Islet precursor cell (in vitro differentiated cells): ENCODE measurements around the gene VSTM2L.

Experiments used
- DNase-seq: peaks from one replicate; pipeline ENCODE4 v3.0.0-alpha.2; 2018

VSTM2L gene

GRCh38 chr20:37920679-37921322, 17.9 kb downstream of the VSTM2L start:
- DNase-seq: no peak

GRCh38 chr20:37921341-37921929, 18.5 kb downstream of the VSTM2L start:
- DNase-seq: no peak

GRCh38 chr20:37922016-37922415, 19.1 kb downstream of the VSTM2L start:
- DNase-seq: no peak

DNA sequence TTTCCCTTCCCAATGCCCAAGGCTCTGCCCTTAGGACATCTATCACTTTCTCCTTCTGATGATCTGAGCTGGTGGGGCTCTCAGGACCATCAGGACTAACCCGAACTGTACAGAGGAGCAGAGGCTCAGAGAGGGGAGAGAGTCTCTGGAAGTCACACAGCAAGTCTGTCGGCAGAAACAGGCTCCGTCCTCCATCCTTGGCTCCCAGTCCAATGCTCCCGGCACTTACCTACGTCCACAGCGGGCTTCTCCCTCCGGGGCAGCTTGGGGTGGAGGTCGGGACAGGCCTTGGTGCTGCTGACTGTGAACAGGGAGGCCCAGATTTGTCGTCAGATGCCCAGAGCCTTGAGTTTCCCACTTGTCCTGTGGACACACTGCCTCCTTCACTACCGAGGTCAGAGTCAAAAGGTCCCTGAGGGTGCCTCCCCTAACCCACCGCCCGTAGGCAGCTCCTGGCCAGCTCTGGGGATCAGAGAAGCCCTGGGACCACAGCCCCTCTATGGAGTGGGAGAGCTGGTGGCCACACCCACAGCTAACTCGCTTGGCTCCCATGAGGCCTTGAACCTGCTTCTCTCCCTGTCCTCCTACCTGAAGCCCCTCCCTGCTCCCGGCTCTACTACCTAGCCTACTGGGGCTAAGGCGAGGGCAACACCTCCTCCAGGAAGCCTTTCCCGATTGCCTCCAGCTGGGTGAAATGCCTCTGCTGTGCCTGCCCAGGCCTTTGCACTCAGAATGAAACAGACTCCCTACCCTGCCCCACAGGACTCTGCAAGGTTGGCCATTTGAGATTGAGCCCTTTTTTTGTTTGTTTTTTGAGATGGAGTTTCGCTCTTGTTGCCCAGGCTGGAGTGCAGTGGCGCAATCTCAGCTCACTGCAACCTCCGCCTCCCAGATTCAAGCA, 22.6 kb downstream of the VSTM2L start:
- no peak for DNase-seq

- no peak for DNase-seq
Observed at GRCh38 chr20:37926612-37927011, 23.7 kb downstream of the VSTM2L start.

DNA sequence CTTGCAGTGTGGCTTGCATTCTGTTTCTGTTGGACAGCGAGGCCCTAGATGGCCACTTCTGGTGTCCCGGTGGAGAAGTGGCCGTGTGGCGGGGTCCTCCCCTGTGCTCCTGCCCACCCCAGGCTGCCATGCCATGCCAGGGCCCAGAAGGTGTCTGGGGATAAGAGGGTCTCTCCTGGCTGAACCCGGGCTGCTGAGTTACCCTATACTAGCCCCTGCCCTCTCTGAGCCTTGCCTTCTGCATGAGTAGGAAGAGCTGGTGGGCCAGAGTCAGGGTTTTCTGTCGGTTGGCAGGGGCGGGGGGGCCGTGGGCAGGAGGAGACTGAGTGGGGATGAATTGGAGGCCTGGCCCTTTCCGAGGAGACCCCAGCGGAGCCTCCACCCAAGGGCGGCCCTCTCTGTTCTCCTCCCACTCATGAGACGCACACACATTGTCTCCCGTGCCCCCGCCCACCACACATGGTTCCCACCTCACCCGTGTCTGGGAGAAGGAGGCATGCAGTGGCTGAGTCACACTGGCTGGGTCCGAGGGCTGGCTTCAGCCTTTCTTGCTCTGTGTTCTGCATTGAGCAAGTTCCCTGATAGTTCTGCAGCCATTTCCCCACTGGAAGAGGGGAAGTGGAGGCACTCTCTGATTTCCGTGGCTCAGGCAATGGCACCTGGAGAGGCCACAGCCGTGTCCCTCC, 24.6 kb downstream of the VSTM2L start:
- DNase-seq: no peak

- no peak for DNase-seq
Observed at GRCh38 chr20:37928996-37929682, 26.2 kb downstream of the VSTM2L start.

DNA sequence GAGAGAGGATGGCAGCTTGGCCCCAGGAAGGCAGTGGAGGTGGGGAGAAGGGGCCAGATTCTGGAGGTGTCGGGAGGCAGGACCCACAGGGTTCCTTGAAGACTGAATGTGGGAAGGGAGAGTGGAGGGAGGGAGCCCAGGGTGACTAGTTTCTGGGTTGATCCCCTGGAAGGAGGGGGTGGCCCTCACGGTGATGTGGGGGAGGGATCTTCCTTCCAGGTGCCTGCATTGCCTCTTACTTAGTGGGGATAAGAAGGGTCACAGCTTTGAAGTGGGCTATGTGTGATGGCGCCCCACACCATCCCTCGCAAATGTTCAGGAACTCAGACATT, 26.7 kb downstream of the VSTM2L start:
- DNase-seq: no peak

DNA sequence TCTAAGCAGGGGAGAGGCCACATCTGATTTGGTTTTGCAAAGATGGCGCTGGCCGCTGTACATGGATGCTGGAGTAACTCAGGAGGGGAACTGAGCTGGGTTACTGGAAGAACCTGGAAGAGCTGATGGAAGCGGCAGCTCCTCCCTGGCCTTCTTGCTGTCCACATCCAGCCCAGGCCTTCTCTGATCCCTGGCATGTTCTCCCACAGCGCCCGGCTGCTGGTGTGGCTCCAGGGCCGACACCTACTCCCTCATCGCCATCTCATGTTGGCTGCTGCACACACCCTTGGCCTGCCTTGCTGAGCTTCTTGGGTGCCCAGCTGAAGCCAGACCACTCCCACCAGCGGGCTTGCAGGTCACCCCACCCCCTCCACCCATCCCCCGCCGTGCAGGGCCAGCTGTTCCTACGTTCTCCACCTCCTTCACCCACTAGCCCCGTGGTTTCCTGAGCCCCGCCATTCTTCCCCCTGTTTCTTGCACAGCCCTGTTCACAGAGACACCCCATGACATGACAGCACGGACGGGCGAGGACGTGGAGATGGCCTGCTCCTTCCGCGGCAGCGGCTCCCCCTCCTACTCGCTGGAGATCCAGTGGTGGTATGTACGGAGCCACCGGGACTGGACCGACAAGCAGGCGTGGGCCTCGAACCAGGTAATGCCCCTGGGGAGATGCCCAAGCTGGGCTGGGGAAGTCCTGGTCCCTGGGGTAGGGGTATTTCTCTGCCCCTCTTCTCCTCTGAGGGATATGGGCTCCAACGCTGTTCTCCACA, 28.4 kb downstream of the VSTM2L start:
- DNase-seq: no peak

GRCh38 chr20:37932074-37932473, 29.1 kb downstream of the VSTM2L start:
- DNase-seq: no peak

GRCh38 chr20:37932919-37933318, 30.0 kb downstream of the VSTM2L start:
- peak; percentile 87 for DNase-seq

DNA sequence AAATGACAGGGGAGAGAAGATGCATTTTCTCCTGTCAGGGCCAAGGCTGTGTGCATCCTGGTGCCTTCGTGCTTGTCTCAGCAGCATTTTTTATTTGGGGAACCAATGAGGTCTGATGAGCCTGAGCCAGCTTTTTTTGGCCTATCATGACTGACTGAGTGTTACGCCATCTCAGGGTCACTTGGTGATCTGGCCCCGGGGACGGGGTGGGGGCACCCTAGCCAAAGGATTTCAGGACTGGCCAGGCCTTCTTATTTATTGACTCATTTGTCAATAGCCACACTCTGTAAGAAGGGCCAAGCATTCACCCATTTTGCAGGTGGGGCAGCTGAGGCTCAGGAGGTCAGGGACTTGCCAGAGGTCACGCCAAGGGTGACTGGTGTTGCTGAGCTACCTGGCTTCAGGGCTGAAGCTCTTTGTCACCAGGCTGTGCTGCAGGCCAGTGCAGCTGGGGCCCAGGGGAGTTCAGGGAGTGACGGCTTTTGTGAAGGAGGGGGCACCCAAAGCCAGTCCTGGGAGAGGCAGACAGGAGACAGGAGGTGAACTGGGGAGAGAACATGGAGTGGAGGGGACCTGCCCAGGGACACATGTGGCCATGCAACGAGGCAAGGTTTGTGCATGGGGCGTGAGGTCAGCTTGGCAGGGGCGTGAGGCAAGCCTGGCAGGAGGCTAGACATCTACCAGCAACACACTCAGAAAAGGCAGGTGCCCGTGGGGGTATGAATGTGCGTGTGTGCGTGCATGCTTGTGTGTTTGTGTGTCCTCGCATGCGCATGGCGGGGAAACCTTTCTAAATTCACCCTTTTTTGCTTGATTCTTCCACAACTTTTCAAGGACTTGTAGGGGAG, 31.1 kb downstream of the VSTM2L start:
- no peak for DNase-seq

- DNase-seq: no peak
Observed at GRCh38 chr20:37934634-37935375, 31.9 kb downstream of the VSTM2L start.

DNA sequence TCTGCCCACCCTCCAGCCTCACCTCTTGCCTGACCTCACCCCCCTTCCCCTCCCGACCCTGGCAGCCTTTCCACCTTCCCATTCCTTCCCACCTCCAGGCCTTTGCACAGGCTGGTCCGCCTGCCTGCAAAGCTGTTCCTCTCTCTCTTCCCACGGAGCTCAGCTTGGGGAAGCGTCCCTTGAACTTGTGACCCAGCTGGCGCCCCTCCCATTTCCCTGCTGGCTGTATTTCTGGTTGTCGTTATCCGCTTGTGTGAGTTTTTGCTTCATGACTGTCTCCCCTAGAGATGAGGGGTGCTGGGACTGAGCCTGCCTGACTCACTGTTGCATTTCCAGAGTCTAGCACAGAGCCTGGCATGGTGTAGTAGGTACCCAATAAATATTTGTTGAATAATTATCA, 32.5 kb downstream of the VSTM2L start:
- no peak for DNase-seq

- DNase-seq: no peak
Observed at GRCh38 chr20:37936041-37936440, 33.1 kb downstream of the VSTM2L start.

GRCh38 chr20:37936451-37936850, 33.5 kb downstream of the VSTM2L start:
- DNase-seq: no peak

DNA sequence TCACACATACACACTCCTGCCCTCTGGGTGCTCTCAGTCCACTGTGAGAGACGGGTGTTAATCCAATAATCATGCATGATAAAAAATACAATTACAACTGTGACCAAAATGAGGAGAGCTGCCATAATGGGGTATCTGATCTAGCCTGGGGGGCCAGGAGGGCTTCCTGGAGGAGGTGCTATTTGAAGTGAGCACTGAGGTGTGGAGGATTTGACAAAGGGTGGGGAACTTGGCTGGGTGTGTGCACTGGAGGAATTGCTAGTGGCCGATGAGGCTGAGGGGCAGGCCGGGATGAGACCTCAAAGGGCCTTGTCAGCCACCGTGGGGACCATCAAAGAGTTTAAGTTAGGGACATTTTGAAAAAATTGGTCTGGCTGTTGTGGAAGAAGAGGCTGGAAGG, 34.8 kb downstream of the VSTM2L start:
- no peak for DNase-seq

DNA sequence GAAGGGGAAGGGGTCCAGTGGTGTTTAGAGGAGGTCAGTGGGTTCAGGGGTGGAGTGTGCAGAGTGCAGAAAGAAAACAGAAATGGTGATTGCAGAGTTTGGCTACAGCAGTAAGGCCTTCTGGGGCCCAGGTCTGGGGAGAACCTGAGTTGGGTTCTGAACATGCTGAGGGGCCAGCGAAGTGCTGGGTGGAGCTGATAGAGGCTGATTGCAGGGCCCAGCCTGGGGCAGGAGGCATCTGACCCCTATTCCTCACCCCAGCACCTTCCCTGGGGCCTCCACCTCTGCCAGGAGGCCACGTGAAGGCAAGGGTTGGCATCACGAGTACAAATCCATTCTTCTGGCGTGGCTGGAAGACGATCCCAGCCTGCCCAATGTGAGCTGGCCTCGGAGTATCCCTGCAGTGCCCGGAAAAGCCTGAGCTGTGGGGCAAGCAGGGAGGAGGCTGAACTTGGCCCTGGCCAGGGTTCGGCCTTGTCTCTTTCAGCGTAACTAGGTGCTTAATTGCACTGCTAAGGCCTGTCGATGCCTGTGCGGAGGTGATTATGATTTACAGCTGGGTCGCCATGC, 35.3 kb downstream of the VSTM2L start:
- DNase-seq: no peak

GRCh38 chr20:37938954-37939353, 36.0 kb downstream of the VSTM2L start:
- peak; percentile 34 for DNase-seq
